ENCODE measurements around the gene MYL7. TPM values are rescaled to one million over a fixed set of nuclear protein-coding genes. Genes with fewer than 3 reads are reported as not detected.
"Not testable (repeated sequence)": the region's sequence is repeated elsewhere in the genome, so short reads cannot be mapped to it uniquely, and the experiment has no call there.

The MYL7 gene
- total RNA-seq, 1 experiment from 2014 or later: not detected

DNA sequence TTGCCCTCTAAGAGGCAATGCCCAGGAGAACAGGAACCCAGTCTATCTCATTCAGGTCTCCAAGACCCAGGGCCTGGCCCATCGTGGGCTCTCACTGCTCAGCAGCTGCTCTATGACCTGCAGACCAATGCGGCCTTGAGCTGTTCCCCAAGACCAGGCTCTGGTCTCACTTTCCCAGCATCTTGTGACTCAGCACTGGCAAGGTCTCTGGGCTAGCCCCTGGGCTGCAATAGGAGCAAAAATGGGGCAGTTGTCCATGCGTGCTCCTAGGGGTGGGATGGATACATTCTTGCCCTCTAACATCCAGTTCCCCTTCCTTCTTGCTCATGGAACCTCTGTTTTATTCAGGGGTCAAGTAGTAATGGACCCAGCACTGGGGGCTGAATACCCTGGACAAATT lies 34.6 kb upstream of the MYL7 start:
- RAD21 ChIA-PET (ENCODE audit: low non-redundant PET in 1 of 2, low total read pairs in 2 of 2, uncharacterized antibody in 2 of 2, unreplicated experiment in 2 of 2): no interaction called here
- no peak overlapping the region for H3K4me3 ChIP-seq (replicated peaks in 1 of 2; ENCODE audit: low read depth in 1 of 2, low read length in 2 of 2)
- H3K4me1 ChIP-seq (ENCODE audit: control insufficient read depth in 1 of 2, insufficient read depth in 2 of 2, low read length in 2 of 2): peaks cover 10 to 11% of the 10 kb centered on the region in 2 experiments
- no peak overlapping the region for H3K27ac ChIP-seq (ENCODE audit: low read depth, low read length)
- CTCF ChIA-PET: no interaction called here
- no peaks in the 10 kb centered on the region for H3K9me3 ChIP-seq (ENCODE audit: control insufficient read depth in 1 of 2, insufficient read depth in 1 of 2, low read depth in 1 of 2, low read length in 2 of 2)
- ATAC-seq (no peak), DNase-seq (ENCODE audit: low read depth, low spot score) (no peak)
- no peak overlapping the region for H2AFZ ChIP-seq (ENCODE audit: low read depth, low read length, poor library complexity, severe bottlenecking)
- no TSS peak for BruUV-seq (replicated peaks)
- TF ChIP-seq SIN3A (IDR thresholded peaks at IDR 0.05; ENCODE audit: low read depth): no peak
- TF ChIP-seq, protein P1, sequence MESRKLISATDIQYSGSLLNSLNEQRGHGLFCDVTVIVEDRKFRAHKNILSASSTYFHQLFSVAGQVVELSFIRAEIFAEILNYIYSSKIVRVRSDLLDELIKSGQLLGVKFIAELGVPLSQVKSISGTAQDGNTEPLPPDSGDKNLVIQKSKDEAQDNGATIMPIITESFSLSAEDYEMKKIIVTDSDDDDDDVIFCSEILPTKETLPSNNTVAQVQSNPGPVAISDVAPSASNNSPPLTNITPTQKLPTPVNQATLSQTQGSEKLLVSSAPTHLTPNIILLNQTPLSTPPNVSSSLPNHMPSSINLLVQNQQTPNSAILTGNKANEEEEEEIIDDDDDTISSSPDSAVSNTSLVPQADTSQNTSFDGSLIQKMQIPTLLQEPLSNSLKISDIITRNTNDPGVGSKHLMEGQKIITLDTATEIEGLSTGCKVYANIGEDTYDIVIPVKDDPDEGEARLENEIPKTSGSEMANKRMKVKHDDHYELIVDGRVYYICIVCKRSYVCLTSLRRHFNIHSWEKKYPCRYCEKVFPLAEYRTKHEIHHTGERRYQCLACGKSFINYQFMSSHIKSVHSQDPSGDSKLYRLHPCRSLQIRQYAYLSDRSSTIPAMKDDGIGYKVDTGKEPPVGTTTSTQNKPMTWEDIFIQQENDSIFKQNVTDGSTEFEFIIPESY (IDR thresholded peaks at IDR 0.05; ENCODE audit: extremely low read depth, insufficient replicate concordance, low read length): no peak
- TF ChIP-seq JUND (IDR thresholded peaks at IDR 0.05): no peak
- TF ChIP-seq FOSL1 (IDR thresholded peaks at IDR 0.05; ENCODE audit: low read depth): no peak
- no peak for TF ChIP-seq CBX3 (IDR thresholded peaks at IDR 0.05; ENCODE audit: low read depth)
- no peak for TF ChIP-seq ELF1 (IDR thresholded peaks at IDR 0.05; ENCODE audit: borderline replicate concordance, low read depth)
- TF ChIP-seq POLR2A (IDR thresholded peaks at IDR 0.05; ENCODE audit: borderline replicate concordance, extremely low read depth, insufficient read depth, insufficient read length): no peak
- no peak for TF ChIP-seq YY1 (IDR thresholded peaks at IDR 0.05; ENCODE audit: extremely low read depth, insufficient replicate concordance, low read depth, low read length)
- TF ChIP-seq ZFX (IDR thresholded peaks at IDR 0.05): no peak
- TF ChIP-seq, protein P2, sequence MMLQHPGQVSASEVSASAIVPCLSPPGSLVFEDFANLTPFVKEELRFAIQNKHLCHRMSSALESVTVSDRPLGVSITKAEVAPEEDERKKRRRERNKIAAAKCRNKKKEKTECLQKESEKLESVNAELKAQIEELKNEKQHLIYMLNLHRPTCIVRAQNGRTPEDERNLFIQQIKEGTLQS (IDR thresholded peaks at IDR 0.05): no peak
- TF ChIP-seq POLR2AphosphoS5 (IDR thresholded peaks at IDR 0.05; ENCODE audit: low read depth, low read length): no peak
- TF ChIP-seq TCF7L2 (IDR thresholded peaks at IDR 0.05; ENCODE audit: borderline replicate concordance, extremely low read depth, insufficient read depth, insufficient read length): no peak
- TF ChIP-seq EGR1 (IDR thresholded peaks at IDR 0.05; ENCODE audit: low read depth): no peak
- intact Hi-C loops (cut with micrococcal nuclease): no loop called here
- H3K9me2 ChIP-seq (ENCODE audit: insufficient read depth): no peaks in the 10 kb centered on the region
- H3K27me3 ChIP-seq (ENCODE audit: insufficient read depth, low read length): 0 out of 2 replicates have a peak, but pooled peaks cover 5% of the 10 kb centered on the region
- no peak overlapping the region for H3K9ac ChIP-seq (ENCODE audit: low read length)
- H3K79me2 ChIP-seq (ENCODE audit: insufficient read depth, low read length): no peaks in the 10 kb centered on the region
- H4K20me1 ChIP-seq (ENCODE audit: insufficient read depth): no peaks in the 10 kb centered on the region
- H3K36me3 ChIP-seq (ENCODE audit: control insufficient read depth in 1 of 2, insufficient read depth in 2 of 2, low read length in 2 of 2): no peaks in the 10 kb centered on the region
- no peak overlapping the region for H3K4me2 ChIP-seq (ENCODE audit: low read length)
- POLR2A ChIA-PET: no interaction called here

DNA sequence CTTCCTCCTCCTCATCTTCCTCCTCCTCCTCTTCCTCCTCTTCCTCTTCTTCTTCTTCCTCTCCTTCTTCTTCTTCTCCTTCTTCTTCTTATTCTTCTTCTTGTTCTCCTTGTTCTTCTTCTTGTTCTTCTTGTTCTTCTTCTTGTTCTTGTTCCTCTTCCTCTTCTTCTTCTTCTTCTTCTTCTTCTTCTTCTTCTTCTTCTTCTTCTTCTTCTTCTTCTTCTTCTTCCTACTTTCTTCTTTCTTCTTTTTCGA lies 33.5 kb upstream of the MYL7 start:
- H3K27me3 ChIP-seq (ENCODE audit: insufficient read depth, low read length); H3K79me2 ChIP-seq (ENCODE audit: insufficient read depth, low read length); H2AFZ ChIP-seq (ENCODE audit: low read depth, low read length, poor library complexity, severe bottlenecking); H3K4me2 ChIP-seq (ENCODE audit: low read length); POLR2A ChIA-PET; BruUV-seq (replicated peaks); H3K36me3 ChIP-seq (ENCODE audit: control insufficient read depth in 1 of 2, insufficient read depth in 2 of 2, low read length in 2 of 2); H4K20me1 ChIP-seq (ENCODE audit: insufficient read depth); DNase-seq (ENCODE audit: low read depth, low spot score); H3K4me3 ChIP-seq (replicated peaks in 1 of 2; ENCODE audit: low read depth in 1 of 2, low read length in 2 of 2); intact Hi-C loops (cut with micrococcal nuclease); H3K9ac ChIP-seq (ENCODE audit: low read length); H3K9me3 ChIP-seq (ENCODE audit: control insufficient read depth in 1 of 2, insufficient read depth in 1 of 2, low read depth in 1 of 2, low read length in 2 of 2); ATAC-seq; CTCF ChIA-PET; RAD21 ChIA-PET (ENCODE audit: low non-redundant PET in 1 of 2, low total read pairs in 2 of 2, uncharacterized antibody in 2 of 2, unreplicated experiment in 2 of 2); H3K27ac ChIP-seq (ENCODE audit: low read depth, low read length); H3K9me2 ChIP-seq (ENCODE audit: insufficient read depth): not testable (repeated sequence)
- peaks cover 10 to 11% of the 10 kb centered on the region in 2 experiments for H3K4me1 ChIP-seq (ENCODE audit: control insufficient read depth in 1 of 2, insufficient read depth in 2 of 2, low read length in 2 of 2)

Data from HCT116 (cell line).